GF-D8 (cell line): ENCODE results near the gene CDC42SE2.
"Not testable (repeated sequence)": the region's sequence is repeated elsewhere in the genome, so short reads cannot be mapped to it uniquely, and the experiment has no call there.

Source experiments
- DNase-seq: peaks from one replicate; lab custom pipeline; 2025; lab: John Stamatoyannopoulos, UW

CDC42SE2 gene

GRCh38 chr5:131318455-131318854 lies 54.6 kb downstream of the CDC42SE2 start:
- no peak for DNase-seq

DNA sequence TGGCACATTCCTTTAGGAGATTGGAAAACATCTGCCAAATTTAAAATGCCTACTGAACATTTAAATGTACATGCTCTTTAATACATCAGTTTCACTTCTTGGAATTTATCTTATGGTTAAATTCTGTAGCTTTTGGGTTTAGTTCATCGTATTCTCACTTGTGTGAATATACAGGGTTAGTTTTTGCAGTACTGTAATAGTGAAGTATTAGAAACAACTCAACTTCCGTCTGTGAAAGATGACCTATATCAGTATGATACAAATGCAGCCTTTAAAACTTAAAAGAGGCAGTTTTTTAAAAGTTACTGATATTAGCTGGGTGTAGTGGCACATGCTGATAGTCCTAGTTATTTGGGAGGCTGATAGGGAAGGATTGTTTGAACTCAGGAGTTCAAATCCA lies 57.2 kb downstream of the CDC42SE2 start:
- DNase-seq = no peak

GRCh38 chr5:131322926-131323325 lies 59.1 kb downstream of the CDC42SE2 start:
- DNase-seq = no peak

GRCh38 chr5:131323378-131323777 lies 59.5 kb downstream of the CDC42SE2 start:
- no peak for DNase-seq

GRCh38 chr5:131324303-131324702 lies 60.5 kb downstream of the CDC42SE2 start:
- DNase-seq = no peak

GRCh38 chr5:131328536-131329285 lies 64.9 kb downstream of the CDC42SE2 start:
- DNase-seq = no peak

DNA sequence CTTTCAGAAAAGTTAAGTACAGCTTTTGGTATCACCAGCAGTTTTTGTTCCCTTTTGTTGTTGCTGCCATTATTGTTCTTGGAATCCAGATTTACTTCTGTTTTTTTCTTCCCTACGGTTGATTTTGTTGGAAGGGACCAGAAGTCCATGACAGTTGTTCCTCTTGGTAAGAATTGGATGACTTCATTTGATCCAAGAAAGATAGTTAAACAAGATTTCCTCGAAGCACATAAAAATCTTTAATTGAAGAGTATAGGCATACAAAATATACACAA lies 65.4 kb downstream of the CDC42SE2 start:
- DNase-seq = no peak

DNA sequence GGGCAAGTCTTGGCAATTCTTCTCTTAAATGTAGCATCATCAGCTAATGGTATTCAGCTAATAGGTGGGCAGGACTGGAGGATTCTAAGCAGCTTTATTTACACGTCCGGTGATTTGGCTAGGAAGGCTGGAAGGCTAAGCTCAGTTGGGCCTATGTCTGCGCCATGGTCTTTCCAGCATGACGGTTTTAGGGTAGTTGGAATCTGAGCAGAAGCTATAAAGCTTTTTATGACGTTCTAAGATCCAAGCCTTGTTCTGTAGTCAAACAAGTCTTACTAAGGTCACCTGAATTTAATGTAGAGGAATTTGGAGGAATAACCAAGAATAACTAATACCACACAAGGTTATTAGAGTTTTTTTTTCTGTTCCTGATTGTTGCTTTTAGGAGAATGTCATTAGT lies 66.2 kb downstream of the CDC42SE2 start:
- DNase-seq = no peak

- not testable (repeated sequence) for DNase-seq
Measured at GRCh38 chr5:131335756-131336155, 71.9 kb downstream of the CDC42SE2 start.

GRCh38 chr5:131336801-131337200 lies 72.9 kb downstream of the CDC42SE2 start:
- not testable (repeated sequence) for DNase-seq

DNA sequence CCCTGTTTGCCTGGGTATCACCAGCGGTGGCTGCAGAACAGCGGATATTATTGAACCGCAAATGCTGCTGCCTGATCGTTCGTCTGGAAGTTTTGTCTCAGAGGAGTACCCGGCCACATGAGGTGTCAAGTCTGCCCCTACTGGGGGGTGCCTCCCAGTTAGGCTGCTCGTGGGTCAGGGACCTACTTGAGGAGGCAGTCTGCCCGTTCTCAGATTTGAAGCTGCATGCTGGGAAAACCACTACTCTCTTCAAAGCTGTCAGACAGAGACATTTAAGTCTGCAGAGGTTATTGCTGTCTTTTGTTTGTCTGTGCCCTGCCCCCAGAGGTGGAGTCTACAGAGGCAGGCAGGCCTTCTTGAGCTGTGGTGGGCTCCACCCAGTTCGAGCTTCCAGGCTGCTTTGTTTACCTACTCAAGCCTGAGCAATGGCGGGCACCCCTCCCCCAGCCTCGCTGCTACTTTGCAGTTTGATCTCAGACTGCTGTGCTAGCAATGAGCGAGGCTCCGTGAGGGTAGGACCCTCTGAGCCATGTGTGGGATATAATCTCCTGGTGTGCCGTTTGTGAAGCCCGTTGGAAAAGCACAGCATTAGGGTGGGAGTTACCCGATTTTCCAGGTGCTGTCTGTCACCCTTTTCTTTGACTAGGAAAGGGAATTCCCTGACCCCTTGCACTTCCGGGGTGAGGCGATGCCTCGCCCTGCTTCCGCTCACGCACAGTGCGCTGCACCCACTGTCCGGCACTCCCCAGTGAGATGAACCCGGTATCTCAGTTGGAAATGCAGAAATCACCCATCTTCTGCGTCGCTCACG lies 73.6 kb downstream of the CDC42SE2 start:
- DNase-seq = not testable (repeated sequence)

DNA sequence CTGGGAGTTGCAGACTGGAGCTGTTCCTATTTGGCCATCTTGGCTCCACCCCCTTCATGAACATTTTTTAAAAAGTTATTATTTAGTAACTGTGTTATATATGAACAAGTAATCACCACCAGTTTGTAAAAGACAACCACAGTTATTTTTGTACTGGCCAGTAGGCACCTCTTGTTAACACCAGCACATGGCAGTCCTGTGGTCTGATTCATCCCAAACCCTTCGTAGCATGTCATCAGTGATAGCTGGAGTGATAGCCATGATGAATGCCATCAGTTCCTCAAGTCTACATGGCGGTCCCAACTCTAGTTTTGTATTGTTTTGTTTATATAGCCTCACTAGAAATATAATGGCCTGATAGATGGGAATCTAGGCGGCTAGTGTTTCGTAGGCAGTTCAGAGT lies 74.2 kb downstream of the CDC42SE2 start:
- DNase-seq = no peak

GRCh38 chr5:131344288-131344687 lies 80.4 kb downstream of the CDC42SE2 start:
- DNase-seq = not testable (repeated sequence)

DNA sequence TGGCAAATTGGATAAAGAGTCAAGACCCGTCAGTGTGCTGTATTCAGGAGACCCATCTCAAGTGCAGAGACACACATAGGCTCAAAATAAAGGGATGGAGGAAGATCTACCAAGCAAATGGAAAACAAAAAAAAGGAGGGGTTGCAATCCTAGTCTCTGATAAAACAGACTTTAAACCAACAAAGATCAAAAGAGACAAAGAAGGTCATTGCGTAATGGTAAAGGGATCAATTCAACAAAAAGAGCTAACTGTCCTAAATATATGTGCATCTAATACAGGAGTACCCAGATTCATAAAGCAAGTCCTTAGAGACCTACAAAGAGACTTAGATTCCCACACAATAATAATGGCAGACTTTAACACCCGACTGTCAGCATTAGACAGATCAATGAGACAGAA lies 82.4 kb downstream of the CDC42SE2 start:
- DNase-seq = not testable (repeated sequence)

DNA sequence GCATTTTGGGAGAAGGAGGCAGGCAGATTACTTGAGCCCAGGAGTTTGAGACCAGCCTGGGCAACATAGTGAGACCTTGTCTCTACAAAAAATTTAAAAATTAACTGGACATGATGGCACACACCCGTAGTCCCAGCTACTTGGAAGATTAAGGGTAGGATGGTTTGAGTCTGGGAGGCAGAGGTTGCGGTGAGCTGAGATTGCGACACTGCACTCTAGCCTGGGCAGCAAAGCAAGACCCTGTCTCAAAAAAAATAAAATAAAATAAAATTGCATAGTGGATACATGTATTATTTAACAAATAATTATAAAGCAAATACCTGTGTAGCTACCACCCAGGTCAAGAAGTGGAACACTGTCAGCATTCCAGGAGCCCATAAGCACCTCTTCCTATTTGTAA lies 90.1 kb downstream of the CDC42SE2 start:
- DNase-seq = no peak

- no peak for DNase-seq
Measured at GRCh38 chr5:131355971-131356528, 92.2 kb downstream of the CDC42SE2 start.

DNA sequence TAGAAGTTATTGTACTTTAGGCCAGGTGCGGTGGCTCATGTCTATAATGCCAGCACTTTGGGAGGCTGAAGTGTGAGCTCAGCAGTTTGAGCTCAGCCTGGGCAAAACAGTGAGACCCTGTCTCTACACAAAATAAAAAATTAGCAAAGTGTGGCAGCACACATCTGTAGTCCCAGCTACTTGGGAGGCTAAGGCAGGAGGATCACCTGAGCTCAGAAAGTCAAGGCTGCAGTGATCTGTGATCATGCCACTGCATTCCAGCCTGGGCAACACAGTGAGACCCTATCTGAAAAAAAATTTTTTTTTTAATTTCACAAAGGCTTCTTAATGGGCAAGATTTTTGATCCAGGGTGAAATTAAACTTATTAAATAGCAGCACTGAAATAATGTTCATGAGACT lies 92.8 kb downstream of the CDC42SE2 start:
- no peak for DNase-seq

- no peak for DNase-seq
Measured at GRCh38 chr5:131357739-131358561, 94.1 kb downstream of the CDC42SE2 start.

- DNase-seq = no peak
Measured at GRCh38 chr5:131361677-131362315, 97.9 kb downstream of the CDC42SE2 start.

GRCh38 chr5:131363811-131364506 lies 100.1 kb downstream of the CDC42SE2 start:
- DNase-seq = no peak

DNA sequence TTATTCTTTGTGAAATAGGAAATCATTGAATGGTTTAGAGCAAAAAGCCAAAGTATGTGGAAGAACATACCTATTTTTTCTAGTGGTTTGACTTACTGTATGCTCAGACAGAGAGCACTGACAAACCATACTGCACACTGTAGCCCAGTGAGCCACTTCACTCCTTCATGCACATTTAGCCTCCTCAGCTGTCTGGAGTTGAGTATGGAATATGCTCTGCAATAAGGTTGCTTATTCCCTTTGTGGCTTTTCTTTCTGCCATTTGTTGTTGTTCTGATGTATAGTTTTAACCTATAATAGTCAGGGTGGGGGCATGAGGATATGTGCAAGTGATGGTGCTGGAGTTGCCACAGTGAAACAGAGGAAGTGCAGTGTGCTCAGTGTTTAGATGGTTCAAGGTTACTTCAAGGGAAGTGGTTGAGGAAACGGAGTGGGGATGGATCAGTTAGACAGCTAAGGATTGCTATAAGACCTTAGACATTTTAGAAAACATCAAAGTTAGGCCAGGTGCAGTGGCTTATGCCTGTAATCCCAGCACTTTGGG lies 100.7 kb downstream of the CDC42SE2 start:
- no peak for DNase-seq
